Stimulated activated CD8-positive, alpha-beta memory T cell treated with anti-CD3 and anti-CD28 coated beads, Interleukin-2, amount 100 ng/mL, for 1 hour (primary cell): Measurements from ENCODE around the gene DNAJB13.

ENCODE experiments used
- DNase-seq, 2 donors: peaks; one replicate each; pipeline ENCODE4 v3.0.0-alpha.2; 2020; ENCODE audit warnings: low read depth in 2 of 2

Gene DNAJB13

DNA sequence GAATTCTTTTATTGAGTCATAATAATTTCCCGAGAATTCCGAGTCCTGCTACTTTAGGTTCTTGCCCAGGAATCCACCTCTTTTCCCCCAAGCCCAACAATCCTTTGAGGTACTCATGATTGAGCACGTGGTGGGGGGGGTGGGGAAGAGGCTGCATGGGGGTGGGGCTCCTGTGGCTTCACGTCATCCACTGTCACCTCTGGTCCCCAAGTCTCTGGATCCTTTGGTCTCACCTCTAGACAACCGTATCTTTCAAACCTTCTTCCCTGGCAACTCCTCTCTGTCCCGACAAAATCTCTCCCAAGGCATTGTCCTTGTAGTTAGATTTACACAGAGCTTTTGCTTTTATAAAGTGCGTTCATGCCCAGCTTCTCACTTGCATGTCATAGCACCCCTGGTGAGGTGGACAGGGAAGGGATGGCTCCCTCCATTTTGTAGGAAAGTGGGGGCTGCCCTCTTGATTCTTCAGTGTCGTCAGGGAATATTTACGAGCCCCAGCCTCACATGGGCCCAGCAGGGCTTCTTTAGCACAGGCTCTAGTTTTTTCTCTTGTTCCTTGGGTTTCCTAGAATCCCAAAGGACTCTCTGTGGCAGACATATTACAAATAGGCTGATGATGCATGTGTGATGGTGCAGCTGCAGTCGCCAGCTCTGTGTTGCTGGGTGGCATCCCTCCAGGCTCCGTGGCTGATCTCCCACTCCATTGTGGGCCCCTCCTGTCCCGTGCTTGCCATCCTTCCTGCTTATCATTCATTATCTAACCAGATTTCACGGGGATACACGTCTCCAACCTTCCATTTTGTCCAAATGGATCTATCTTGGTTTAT lies 49.7 kb downstream of the DNAJB13 start:
- no peak for DNase-seq

GRCh38 chr11:74001822-74002286 lies 51.0 kb downstream of the DNAJB13 start:
- no peak for DNase-seq

GRCh38 chr11:74002832-74003231 lies 52.0 kb downstream of the DNAJB13 start:
- no peak for DNase-seq

DNA sequence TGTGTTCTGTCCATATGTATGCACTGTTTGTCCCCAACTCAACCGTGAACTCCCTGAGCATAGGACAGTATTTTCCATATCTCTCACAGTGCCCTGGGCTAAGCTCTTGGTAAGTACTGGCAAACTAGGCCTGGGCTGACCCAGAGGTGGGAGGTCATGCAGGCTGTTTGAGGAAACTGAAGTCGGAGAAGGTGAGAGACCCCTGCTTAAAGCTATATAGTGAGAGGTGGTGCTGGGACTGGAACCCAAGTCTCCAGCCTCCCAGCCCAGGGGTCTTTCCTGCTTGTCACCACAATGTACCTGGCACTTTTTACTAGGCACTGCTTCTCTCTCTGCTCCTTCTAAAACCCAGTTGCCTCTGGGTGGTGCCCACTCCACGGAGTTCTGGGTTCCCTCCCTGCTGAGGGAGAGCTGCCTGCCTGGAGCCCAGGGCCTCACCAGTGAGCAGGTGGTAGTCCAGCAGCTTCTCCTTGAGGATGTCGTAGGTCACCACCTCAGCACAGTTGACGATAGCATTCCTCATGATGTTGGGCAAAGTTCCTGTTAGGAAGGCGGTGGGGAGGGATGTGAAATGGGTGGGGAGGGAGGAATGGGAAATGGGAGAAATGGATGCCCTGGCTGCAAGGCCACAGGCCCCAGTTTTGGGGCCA lies 53.3 kb downstream of the DNAJB13 start:
- DNase-seq, result no peak

DNA sequence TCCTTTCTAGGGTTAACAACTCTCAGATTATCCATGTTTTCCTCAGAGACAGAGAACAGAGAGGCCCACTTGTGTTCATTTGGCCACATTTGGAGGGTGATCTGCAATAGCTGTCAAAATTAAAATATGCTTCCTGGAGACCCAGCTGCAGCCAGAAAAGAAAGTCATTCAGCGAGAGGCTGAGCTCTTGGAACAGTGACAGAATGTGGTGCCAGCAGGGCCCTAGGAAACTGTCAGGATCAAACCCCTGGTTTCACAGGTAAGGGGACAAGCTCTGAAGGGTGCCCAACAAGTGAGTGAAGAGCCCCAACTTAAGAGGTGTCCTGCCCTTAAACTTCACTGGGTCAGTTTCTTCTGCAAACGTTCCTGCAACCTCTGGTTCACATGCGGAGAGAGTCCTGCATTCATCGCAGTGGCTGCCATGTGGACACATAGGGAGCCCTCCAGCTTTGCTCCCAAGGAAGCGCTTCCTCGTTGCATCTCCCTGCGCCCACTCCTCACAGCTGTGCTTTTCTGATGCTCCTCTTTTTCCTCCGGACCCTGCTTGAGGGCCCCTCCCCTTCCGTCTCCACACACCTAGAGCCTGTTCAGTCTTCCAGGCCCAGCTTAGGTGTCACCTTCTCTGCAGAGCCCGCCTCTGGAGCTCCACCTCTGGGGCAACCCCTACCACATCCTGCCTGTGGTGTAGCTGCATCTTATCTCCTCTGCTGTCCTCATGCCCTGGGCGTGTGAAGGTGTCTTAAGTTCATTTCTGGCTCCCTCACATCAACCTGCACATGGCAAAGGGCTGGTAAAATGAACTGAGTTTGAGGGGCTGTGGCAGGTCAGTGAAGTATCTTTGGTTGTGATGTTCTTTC lies 54.2 kb downstream of the DNAJB13 start:
- peak; percentile 56 to 73 for DNase-seq

DNA sequence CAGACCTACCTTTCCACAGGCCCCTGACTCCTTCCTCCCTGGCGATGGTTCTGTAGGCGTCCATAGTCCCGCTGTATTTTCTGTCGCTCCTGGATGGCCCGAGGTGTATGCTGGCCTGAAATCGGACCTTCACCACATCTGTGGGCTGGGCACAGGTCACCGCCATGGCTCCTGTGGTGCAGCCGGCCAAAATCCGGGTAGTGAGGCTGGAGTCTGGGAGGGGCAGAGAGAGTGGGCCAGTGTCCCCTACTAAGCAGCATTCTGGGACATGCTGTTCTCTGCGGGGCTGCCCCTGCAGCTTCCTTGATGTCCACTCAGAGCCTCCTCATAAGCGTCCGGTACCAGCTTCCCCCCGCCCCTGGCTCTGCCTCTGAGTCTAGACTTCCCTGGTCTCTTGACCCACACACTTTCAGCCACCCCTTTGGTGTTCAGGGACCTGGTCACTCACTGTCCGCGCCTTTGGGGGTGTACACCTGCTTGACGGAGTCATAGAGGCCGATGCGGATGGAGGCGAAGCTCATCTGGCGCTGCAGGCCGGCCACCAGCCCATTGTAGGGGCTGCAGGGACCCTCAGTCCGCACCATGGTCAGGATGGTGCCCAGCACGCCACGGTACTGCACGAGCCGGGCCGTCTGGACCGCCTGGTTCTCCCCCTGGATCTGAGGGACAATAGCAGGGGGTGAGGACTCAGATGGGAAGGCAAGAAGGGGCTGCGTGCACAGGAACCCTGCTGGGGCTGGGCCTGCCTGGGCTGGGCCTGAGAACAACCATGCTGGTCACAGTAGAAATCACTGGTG lies 55.1 kb downstream of the DNAJB13 start:
- no peak for DNase-seq

DNA sequence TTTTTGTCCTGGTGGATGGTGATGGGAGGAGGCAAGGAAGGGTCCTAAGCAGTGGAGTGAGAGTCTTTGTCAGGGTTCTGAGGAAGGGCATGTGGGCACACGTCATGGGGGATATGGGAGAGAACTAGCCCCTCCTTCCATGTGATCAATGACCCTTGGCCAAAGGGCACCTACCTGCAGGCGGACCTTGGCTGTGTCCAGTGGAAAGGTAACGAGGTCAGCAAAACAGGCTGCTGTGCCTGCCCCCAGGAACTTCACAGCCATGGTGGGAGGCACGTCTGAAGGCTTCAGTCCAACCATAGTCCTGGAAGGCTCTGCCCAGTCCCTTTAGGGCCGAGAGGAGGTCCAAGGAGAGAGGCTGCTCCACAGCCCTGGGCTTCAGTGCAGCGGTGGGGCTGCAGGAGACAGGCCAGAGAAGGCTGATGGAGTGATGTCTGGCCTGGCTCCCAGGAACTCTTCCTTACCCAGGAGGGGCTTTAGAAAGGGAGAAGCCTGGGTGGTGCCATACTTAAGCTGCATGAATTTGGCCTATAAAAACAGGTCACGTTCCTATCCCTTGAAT lies 56.0 kb downstream of the DNAJB13 start:
- DNase-seq, result no peak

DNA sequence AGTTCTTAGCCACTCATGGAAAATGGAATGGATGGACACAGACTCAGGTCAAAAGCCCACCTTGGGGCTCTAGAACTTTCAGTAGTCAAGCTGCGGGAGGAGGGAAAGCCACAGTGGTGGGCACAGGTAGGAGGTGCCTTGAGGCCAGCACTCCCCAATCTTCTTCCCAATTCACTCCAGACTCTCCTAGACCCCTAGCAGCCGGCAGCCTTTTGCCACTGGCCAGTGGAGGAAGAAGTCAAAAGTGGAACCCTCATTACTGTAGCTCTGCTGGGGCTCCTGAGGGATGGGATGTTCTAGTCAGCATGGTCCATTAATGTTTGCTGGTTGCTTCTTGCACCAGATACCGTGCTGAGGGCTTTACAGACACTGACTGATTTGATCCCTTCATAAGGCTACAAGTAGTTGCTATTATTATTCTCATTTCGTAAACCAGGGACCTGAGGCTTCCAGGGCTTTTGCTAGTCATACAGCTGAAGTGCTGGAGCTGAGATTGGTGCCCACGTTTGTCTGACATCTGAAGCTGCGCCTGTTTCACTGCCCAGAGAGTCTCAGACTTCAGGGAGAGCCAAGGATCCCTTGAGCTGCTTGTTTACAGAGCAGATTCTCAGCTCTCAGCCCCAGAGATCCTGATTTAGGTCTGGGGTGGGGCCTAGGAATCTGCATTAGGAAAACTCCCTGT lies 57.0 kb downstream of the DNAJB13 start:
- no peak for DNase-seq

DNA sequence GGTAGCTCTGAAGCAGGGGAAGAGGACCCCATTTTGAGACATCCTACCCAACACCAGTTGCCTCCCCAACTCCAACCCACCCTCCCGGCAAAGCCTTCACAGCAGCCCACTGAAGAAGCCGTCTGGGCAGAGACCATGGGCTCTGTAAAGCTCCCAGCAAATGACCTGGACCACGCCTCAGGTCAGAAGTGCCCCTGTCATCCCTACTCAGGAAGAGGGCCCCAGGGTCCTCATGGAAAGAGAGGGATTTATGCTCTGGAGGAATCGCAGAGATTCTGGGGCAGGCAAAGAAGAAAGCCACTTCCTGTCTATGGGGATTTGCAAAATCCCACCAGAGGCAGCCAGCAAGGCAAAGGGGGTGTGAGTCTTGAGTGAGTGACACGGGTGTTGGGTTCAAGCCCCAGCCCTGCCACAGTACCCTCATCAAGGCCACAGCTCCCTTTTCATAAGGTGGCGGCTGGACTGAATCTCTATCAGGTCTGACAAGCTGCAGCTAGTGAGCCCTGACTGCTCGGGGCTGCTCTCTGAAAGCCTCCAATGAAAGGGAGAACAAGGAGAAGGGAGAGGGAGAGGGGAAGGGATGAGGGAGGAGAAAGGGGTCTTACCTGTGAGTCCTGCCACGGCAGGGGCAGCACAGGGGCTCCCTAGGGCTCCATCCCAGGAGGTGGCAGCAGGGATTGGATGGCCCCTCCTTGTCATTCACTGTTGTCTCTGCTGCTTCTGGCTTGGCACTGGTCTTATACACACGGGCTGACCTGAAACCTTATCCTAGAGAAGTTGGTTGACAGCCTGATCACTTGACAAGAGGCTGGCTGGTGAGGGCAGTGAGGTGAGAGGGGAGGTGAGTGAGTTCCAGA lies 57.8 kb downstream of the DNAJB13 start, which contains the start of gene UCP3:
TSS of gene UCP3 (minus strand) at position 713 of the 857 bp plus-strand sequence. CDS start 2,043 bp downstream, outside the sequence.
- no peak for DNase-seq

DNA sequence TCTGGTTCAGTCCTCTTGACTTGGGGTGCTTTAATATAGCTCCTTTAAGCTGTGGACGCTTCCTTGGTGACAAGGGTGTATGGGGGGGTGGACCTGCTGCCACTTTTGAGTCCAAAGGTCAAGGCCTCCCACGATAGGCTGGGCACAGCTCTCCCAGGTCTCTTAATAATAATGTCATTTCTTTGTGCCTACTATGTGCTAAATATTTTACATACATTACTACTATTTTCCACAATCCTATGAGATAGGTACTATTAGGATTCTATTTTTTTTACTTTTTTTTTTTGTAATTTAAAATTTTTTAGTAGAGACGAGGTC lies 58.4 kb downstream of the DNAJB13 start:
- no peak for DNase-seq

- DNase-seq, result no peak
Observed at GRCh38 chr11:74009675-74010305, 59.0 kb downstream of the DNAJB13 start.

DNA sequence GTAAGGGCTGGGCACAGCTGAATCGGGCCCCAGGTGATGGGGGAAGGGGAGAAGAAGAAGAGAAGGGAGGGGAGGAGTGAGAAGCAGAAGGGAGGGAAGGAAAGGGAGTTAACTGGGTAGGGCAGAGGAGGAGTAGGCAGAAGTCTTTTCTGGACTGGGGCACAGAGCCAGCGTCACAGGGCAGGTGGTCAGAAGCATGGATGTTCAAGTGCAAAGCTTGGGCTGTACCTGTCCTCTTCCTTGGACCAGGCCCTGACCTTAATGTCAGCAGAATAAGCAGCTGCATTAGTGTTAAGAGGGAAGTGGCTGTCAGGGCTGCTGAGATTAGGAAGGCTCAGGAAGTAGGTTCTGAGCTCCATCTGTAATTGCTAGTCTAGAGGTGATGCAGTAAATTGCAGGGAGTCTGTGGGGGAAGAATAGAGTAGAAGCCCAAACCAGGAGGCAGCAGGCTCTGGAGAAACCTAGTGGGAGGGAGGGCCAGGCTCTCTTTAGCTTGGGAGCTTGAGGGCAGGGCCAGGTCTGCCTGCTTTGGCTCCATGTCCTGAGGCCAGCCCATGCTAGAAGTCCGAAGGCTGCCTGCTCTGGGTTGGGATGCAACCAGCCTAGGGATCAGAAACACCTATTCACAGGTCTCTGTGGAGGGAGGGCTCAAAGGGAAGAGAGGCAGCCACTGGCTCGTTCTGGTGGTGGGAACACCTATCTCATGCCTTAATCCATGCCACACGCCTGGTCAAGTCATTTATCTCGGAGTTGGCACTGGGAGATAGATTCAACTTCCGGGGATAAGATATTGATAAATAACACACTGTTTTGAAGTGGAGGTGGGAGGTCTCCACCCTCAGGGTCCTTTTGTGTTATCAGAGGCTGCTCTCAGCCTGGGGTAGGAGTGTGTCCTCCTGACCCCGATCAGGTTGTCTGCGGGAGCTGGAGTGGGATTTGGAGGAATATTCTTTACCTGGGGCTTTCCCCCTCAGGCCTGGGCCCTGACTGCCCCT lies 59.8 kb downstream of the DNAJB13 start:
- no peak for DNase-seq

DNA sequence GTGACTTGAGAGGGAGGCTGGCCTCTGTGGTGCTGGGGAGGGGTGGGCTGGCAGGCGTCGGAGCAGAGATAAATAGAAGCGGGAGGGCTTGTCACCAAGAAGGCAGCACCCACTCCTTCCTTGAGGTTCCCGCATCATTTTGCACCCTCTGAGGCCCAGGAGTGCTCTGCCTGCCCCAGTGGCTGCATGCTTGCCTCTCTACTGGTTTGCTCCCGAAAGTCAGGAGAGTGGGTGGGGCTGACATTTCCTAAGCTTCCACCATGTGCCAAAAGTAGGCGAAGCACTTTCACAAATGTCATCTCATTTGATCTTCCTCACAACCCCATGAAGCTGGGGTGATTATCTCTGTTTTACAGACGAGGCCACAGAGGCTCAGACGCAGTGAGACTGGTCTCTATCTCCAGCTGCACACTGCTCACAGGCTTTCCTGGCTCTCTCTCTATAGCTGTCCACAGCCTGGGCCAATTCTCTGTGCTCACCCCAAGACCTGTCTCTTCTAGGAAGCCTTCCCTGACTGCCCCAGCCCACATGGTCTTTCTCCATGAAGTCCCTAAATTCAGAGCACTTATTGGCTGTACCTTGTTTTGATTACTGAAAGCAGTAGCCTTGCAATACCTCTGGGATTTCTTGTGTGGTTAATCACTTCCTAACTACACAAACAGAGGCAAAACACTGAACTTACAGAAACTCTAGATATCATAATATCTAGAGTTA lies 60.7 kb downstream of the DNAJB13 start:
- no peak for DNase-seq

DNA sequence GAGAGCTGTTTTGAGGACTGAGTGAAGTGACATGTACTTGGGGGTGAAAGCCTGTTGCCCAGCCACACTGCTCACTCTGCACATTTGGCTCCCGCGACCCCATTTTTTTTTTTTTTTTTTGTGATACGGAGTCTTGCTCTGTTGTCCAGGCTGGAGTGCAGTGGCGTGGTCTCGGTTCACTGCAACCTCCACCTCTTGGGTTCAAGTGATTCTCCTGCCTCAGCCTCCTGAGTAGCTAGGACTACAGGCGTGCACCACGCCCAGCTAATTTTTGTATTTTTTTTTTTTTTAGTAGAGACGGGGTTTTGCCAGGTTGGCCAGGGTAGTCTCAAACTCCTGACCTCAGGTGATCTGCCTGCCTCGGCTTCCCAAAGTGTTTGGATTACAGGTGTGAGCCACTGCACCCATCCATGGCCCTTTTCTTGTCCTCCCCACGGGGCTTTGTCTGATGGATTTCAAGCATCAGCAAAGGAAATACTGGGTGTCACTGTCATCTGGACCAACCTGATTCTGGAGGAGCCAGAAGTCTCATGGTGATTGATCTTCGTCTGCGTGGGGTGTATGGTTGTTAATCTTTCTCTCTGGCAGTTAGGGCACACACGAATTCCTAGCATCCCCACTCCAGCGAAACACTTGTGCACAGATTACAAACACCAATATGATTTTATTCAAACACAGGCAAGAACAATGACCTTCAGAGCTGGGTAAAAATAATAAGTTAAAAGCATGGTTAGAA lies 61.4 kb downstream of the DNAJB13 start:
- DNase-seq, result no peak

DNA sequence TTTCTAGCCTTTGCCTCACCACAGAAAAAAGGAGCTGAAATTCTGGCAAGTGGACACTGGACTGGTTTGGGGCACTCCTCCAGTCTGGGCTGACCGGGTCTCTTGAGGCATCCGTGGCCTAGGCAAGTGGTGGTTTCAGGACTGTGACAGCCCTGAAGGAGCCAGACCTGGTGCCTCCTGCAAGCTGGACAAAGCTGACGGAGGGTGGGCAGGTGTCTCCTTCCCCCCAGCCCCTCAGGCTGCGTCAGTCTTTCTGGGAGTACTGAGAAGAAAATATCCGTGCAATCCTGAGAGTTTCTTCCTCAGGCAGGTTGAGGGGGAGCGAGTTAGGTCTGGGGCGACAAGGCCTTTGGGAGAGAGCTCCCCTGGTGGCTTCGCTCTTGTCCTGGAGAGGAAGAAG lies 62.3 kb downstream of the DNAJB13 start:
- DNase-seq, result no peak

DNA sequence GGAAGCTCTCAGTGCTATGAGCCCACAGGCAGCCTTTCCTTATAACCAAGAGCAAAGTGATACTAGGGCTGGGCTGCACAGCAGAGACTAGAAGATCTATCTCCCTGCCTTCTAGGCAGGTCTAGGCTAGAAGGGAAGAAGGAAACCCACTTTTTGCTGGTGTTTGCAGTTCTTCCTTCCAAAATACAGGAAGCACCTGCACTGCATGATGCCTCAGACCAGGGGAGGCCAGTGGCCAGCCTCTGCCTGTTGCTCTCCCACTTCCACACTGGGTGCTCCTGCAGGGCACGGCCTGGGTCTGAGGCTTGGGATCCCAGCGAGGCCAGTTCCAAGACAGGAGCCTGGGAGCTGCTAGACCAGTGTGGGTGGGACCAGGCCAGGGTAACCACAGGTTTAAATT lies 64.1 kb downstream of the DNAJB13 start:
- DNase-seq, result no peak
